KMS-11 (cell line): ENCODE data around the gene ENGASE.
A peak's percentile ranks its signal among the peaks of the same experiment; 100 is the strongest.

Source experiments
- H2AFZ ChIP-seq: fragments of 200-600 bp; sonication (generic); 2 replicates; pipeline ENCODE4 v1.6.1; 2016; ENCODE audit warnings: antibody characterized with exemption, mixed run types, low read depth
- H3K27ac ChIP-seq: fragments of 200-600 bp; sonication (generic); 2 replicates; pipeline ENCODE4 v1.6.1; 2016; ENCODE audit warnings: mild to moderate bottlenecking, mixed run types
- H3K27me3 ChIP-seq: fragments of 200-600 bp; sonication (generic); 2 replicates; pipeline ENCODE4 v1.6.1; 2017; ENCODE audit warnings: mild to moderate bottlenecking, low read depth, mixed run types, moderate library complexity; ENCODE audit not compliant: insufficient read depth
- H3K36me3 ChIP-seq: fragments of 200-600 bp; sonication (generic); 2 replicates; pipeline ENCODE4 v1.6.1; 2017; ENCODE audit warnings: mild to moderate bottlenecking, mixed run types; ENCODE audit not compliant: insufficient read depth
- H3K4me1 ChIP-seq: fragments of 200-600 bp; sonication (generic); 2 replicates; pipeline ENCODE4 v1.6.1; 2016; ENCODE audit warnings: mild to moderate bottlenecking, low read depth, mixed run types; ENCODE audit not compliant: poor library complexity, severe bottlenecking
- H3K4me2 ChIP-seq: fragments of 200-600 bp; sonication (generic); 2 replicates; pipeline ENCODE4 v1.7.0; 2016; ENCODE audit warnings: mild to moderate bottlenecking, mixed run types
- H3K4me3 ChIP-seq: fragments of 200-600 bp; sonication (generic); IDR thresholded peaks from 2 replicates; pipeline ENCODE4 v1.6.1; 2017; ENCODE audit warnings: low read depth, low read length, mixed read lengths; ENCODE audit not compliant: insufficient read depth
- H3K79me2 ChIP-seq: fragments of 200-600 bp; sonication (generic); 2 replicates; pipeline ENCODE4 v1.6.1; 2016; ENCODE audit warnings: low read depth, mixed run types; ENCODE audit not compliant: insufficient read depth
- H3K9ac ChIP-seq: fragments of 200-600 bp; sonication (generic); 2 replicates; pipeline ENCODE4 v1.6.1; 2016; ENCODE audit warnings: mild to moderate bottlenecking, mixed run types
- H4K20me1 ChIP-seq: fragments of 200-600 bp; sonication (generic); 2 replicates; pipeline ENCODE4 v1.6.1; 2016; ENCODE audit warnings: mild to moderate bottlenecking, mixed run types; ENCODE audit not compliant: insufficient read depth
- TF ChIP-seq, protein P1 (sequence below): fragments of 200-600 bp; sonication (generic); conservative IDR thresholded peaks from 2 replicates; pipeline ENCODE4 v1.6.1; 2017; ENCODE audit warnings: low read depth, mild to moderate bottlenecking, antibody characterized with exemption, low read length, moderate library complexity, mixed read lengths

The ENGASE gene

DNA sequence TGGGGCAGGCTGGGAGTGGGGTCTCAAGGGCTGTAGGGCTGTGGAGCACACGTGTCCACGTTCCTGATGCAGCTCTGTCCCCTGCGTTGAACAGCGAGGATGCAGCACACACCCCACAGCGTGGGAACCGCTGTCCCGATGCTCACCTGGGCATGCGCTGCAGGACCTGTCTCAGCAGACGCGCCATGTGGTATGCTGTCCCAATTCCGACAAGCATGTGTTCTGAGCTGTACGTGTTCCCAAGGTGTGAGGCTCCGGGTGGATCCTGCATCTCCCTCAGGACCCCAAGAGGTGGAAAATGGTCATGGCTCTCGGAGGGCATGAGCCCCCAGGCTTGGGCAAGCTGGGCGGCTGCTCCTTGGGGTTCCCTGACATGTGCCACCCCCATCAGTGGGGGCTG, 34.2 kb downstream of the ENGASE start:
- Histone ChIP-seq H3K79me2 (no peaks in the 10 kb centered on the region), H3K27me3 (peaks cover 98% of the 10 kb centered on the region), H4K20me1 (no peaks in the 10 kb centered on the region), H3K4me1 (no peaks in the 10 kb centered on the region), H3K36me3 (no peaks in the 10 kb centered on the region), H2AFZ (no peak overlapping the region), H3K4me3 (no peak overlapping the region), H3K4me2 (no peak overlapping the region), H3K9ac (no peak overlapping the region), H3K27ac (no peak overlapping the region)
- TF ChIP-seq, protein P1, sequence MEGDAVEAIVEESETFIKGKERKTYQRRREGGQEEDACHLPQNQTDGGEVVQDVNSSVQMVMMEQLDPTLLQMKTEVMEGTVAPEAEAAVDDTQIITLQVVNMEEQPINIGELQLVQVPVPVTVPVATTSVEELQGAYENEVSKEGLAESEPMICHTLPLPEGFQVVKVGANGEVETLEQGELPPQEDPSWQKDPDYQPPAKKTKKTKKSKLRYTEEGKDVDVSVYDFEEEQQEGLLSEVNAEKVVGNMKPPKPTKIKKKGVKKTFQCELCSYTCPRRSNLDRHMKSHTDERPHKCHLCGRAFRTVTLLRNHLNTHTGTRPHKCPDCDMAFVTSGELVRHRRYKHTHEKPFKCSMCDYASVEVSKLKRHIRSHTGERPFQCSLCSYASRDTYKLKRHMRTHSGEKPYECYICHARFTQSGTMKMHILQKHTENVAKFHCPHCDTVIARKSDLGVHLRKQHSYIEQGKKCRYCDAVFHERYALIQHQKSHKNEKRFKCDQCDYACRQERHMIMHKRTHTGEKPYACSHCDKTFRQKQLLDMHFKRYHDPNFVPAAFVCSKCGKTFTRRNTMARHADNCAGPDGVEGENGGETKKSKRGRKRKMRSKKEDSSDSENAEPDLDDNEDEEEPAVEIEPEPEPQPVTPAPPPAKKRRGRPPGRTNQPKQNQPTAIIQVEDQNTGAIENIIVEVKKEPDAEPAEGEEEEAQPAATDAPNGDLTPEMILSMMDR = no peak

DNA sequence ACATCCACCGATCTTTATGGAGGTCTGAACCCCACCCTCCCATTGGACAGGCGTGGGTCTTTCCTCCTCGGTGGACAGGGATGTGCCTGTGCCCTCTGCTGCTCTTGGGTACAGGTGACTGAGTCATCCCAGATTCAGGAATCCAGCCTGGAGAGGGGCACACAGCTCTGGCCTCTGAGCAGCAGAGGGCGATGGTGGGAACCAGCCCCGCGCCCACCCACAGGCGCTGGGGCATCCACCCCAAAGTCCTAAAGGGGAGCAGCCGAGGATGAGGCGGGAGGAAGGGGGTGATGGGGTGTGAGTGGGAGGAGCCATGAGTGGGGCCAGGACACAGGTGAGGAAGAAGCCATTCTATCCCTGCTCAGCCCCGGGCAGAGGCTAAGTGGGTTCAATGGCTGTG, 35.0 kb downstream of the ENGASE start:
- H3K4me3 ChIP-seq = no peak overlapping the region
- no peak overlapping the region for H2AFZ ChIP-seq
- H3K79me2 ChIP-seq = no peaks in the 10 kb centered on the region
- H3K27me3 ChIP-seq = peaks cover 98% of the 10 kb centered on the region
- no peaks in the 10 kb centered on the region for H3K36me3 ChIP-seq
- H3K27ac ChIP-seq = no peak overlapping the region
- H3K4me1 ChIP-seq = peaks cover 1% of the 10 kb centered on the region
- H4K20me1 ChIP-seq = no peaks in the 10 kb centered on the region
- TF ChIP-seq, protein P1 = 0 out of 2 replicates have a peak, but pooled peaks have one; percentile 10
- H3K4me2 ChIP-seq = no peak overlapping the region
- H3K9ac ChIP-seq = no peak overlapping the region

DNA sequence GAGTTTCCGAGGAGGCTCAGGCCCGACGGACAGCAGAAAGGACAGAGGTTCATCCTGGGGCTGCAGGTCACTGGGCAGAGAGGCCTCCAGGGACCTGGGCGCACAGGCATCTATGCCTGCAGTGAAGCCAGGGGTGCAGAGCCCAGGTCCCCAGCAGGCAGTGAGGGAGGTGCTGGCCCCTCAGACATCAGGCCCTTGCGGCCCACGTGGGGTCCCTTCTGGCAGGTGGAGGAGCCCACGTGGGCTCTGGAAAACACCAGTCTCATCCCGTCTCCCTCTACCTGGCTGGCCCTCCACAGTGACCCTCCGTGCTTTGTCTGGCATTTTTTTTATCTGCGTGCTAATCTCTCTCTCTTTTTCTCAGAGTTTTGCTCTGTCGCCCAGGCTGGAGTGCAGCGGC, 36.5 kb downstream of the ENGASE start:
- Histone ChIP-seq H2AFZ (no peak overlapping the region), H3K79me2 (no peaks in the 10 kb centered on the region), H3K4me1 (peaks cover 5% of the 10 kb centered on the region), H3K27me3 (peaks cover 96% of the 10 kb centered on the region), H3K4me2 (no peak overlapping the region), H4K20me1 (no peaks in the 10 kb centered on the region), H3K9ac (no peak overlapping the region), H3K27ac (no peak overlapping the region), H3K4me3 (no peak overlapping the region), H3K36me3 (no peaks in the 10 kb centered on the region)
- TF ChIP-seq, protein P1 = no peak

DNA sequence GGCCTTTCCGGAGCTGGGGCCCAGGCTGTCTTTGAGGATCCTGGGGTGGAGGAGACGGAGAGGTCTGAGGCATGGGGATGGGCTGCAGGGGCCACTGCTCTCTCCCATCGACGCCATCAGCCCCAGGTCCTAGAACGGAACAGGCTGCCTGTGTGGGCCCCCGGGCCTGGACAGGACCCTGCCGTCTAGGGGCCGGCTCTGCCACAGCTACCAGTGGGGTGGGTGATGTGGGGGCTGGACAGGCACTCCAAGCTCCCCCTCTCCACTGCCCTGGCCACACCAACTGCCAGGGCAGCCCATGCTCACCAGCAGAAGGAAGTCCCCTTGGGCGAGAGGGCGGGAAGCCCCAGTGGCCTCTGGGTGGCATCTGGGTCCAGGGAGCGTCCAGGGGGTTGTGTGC, 37.8 kb downstream of the ENGASE start:
- Histone ChIP-seq H3K4me2 (no peak overlapping the region), H3K4me3 (no peak overlapping the region), H3K36me3 (no peaks in the 10 kb centered on the region), H3K79me2 (no peaks in the 10 kb centered on the region), H3K27ac (no peak overlapping the region), H2AFZ (no peak overlapping the region), H3K9ac (no peak overlapping the region), H4K20me1 (no peaks in the 10 kb centered on the region), H3K27me3 (peaks cover 96% of the 10 kb centered on the region), H3K4me1 (peaks cover 5% of the 10 kb centered on the region)
- TF ChIP-seq, protein P1 = no peak
